Astrocyte (in vitro differentiated cells and primary cell): ENCODE results near the gene HDHD2. TPM values are rescaled to one million over a fixed set of nuclear protein-coding genes. Genes with fewer than 3 reads are reported as not detected.

Experiments
- DNase-seq: peaks from one replicate; pipeline ENCODE4 v3.0.0-alpha.2; 2010; ENCODE audit warnings: low read depth
- FAIRE-seq: peaks from 2 replicates; lab custom pipeline; 2011; peaks lifted over from hg19 to GRCh38; lab: Jason Lieb, UNC
- H2AFZ ChIP-seq: 2 replicates; pipeline ENCODE4 v1.6.0; 2012; ENCODE audit warnings: low read depth, low read length, inconsistent platforms
- H3K27ac ChIP-seq: 2 replicates; pipeline ENCODE4 v1.5.1; 2011; ENCODE audit warnings: low read depth, low read length, inconsistent platforms
- H3K27me3 ChIP-seq: 2 replicates; pipeline ENCODE4 v1.6.0; 2011; ENCODE audit warnings: low read length, inconsistent platforms; ENCODE audit not compliant: insufficient read depth
- H3K36me3 ChIP-seq: 2 replicates; pipeline ENCODE4 v1.5.1; 2011; ENCODE audit warnings: low read length, inconsistent platforms; ENCODE audit not compliant: insufficient read depth
- H3K4me1 ChIP-seq: 2 replicates; pipeline ENCODE4 v1.5.1; 2011; ENCODE audit warnings: low read length, inconsistent platforms; ENCODE audit not compliant: insufficient read depth
- H3K4me2 ChIP-seq: 2 replicates; pipeline ENCODE4 v1.6.0; 2012; ENCODE audit warnings: low read length, inconsistent platforms
- H3K4me3 ChIP-seq: 2 replicates; pipeline ENCODE4 v1.5.1; 2011; ENCODE audit warnings: low read depth, mild to moderate bottlenecking, low read length, inconsistent platforms; ENCODE audit not compliant: insufficient read depth
- H3K79me2 ChIP-seq: 2 replicates; pipeline ENCODE4 v1.6.0; 2012; ENCODE audit warnings: mild to moderate bottlenecking, low read length, inconsistent platforms; ENCODE audit not compliant: insufficient read depth
- H3K9ac ChIP-seq: 2 replicates; pipeline ENCODE4 v1.6.0; 2012; ENCODE audit warnings: mild to moderate bottlenecking, low read length, inconsistent platforms
- H3K9me3 ChIP-seq: 2 replicates; pipeline ENCODE4 v1.5.1; 2012; ENCODE audit warnings: low read depth, mild to moderate bottlenecking, low read length, inconsistent platforms; ENCODE audit not compliant: insufficient read depth
- H4K20me1 ChIP-seq: 2 replicates; pipeline ENCODE4 v1.6.0; 2012; ENCODE audit warnings: low read length, inconsistent platforms; ENCODE audit not compliant: insufficient read depth
- H3K27ac Mint-ChIP-seq: one replicate; pipeline ENCODE4 v1.8.0; 2021; ENCODE audit warnings: mild to moderate bottlenecking, mixed read lengths; ENCODE audit not compliant: unreplicated experiment
- H3K27me3 Mint-ChIP-seq: one replicate; pipeline ENCODE4 v1.8.0; 2021; ENCODE audit warnings: low read depth, mixed read lengths; ENCODE audit not compliant: unreplicated experiment
- H3K36me3 Mint-ChIP-seq: one replicate; pipeline ENCODE4 v1.8.0; 2021; ENCODE audit warnings: low read depth, mixed read lengths; ENCODE audit not compliant: unreplicated experiment
- H3K4me1 Mint-ChIP-seq: one replicate; pipeline ENCODE4 v1.8.0; 2021; ENCODE audit warnings: low read depth, mixed read lengths; ENCODE audit not compliant: unreplicated experiment
- H3K4me3 Mint-ChIP-seq: one replicate; pipeline ENCODE4 v1.8.0; 2021; ENCODE audit warnings: mild to moderate bottlenecking, moderate library complexity, mixed read lengths; ENCODE audit not compliant: unreplicated experiment
- H3K9me3 Mint-ChIP-seq: one replicate; pipeline ENCODE4 v1.8.0; 2021; ENCODE audit warnings: mild to moderate bottlenecking, mixed read lengths; ENCODE audit not compliant: unreplicated experiment
- EZH2 ChIP-seq: IDR thresholded peaks from 2 replicates; pipeline ENCODE4 v1.6.1; 2012; ENCODE audit warnings: mild to moderate bottlenecking, low read length, inconsistent platforms; ENCODE audit not compliant: insufficient read depth
- total RNA-seq: library from RNA; stranded (reverse); gene quantifications from 2 replicates; pipeline ENCODE4 v1.2.1, GENCODE V29; 2021
- TF ChIP-seq, protein P1 (sequence below): IDR thresholded peaks from 2 replicates; pipeline ENCODE4 v1.5.1; 2011; ENCODE audit warnings: low read depth, mild to moderate bottlenecking, inconsistent platforms, low read length, moderate library complexity; ENCODE audit not compliant: insufficient read depth

HDHD2 gene
- total RNA-seq, 1 donor from 2014 or later: 23.5 TPM

DNA sequence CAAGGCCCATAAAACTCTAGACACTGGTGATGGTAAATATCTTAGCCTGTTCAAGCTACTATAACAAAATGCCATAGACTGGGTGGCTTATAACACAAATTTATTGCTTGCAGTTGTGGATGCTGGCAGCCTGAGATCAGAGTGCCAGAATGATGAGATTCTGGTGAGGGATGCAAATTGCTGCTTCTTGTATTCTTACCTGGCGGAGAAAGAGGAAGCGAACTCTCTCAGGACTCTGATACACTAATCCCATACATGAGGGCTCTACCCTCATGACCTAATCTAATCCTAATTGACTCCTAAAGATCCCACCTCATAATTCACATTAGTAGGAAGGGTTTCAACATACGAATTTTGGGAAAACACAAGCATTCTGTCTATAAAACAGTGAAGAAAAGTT is 30.5 kb upstream of the HDHD2 start:
- Histone ChIP-seq H3K36me3 (no peaks in the 10 kb centered on the region), H3K27ac (no peak overlapping the region), H3K4me3 (no peak overlapping the region), H2AFZ (no peak overlapping the region), H3K9me3 (no peaks in the 10 kb centered on the region), H3K27me3 (peaks cover 9% of the 10 kb centered on the region), H3K4me1 (no peaks in the 10 kb centered on the region), H3K9ac (no peak overlapping the region), H3K79me2 (peaks cover 4% of the 10 kb centered on the region), H4K20me1 (no peaks in the 10 kb centered on the region), H3K4me2 (no peak overlapping the region)
- FAIRE-seq (no peak), DNase-seq (no peak)
- Mint-ChIP-seq H3K4me1 (no peaks in the 10 kb centered on the region), H3K27me3 (peaks cover 3% of the 10 kb centered on the region), H3K9me3 (peaks cover 12% of the 10 kb centered on the region), H3K27ac (no peak overlapping the region), H3K36me3 (no peaks in the 10 kb centered on the region), H3K4me3 (no peak overlapping the region)
- no peak for TF ChIP-seq EZH2
- TF ChIP-seq, protein P1, sequence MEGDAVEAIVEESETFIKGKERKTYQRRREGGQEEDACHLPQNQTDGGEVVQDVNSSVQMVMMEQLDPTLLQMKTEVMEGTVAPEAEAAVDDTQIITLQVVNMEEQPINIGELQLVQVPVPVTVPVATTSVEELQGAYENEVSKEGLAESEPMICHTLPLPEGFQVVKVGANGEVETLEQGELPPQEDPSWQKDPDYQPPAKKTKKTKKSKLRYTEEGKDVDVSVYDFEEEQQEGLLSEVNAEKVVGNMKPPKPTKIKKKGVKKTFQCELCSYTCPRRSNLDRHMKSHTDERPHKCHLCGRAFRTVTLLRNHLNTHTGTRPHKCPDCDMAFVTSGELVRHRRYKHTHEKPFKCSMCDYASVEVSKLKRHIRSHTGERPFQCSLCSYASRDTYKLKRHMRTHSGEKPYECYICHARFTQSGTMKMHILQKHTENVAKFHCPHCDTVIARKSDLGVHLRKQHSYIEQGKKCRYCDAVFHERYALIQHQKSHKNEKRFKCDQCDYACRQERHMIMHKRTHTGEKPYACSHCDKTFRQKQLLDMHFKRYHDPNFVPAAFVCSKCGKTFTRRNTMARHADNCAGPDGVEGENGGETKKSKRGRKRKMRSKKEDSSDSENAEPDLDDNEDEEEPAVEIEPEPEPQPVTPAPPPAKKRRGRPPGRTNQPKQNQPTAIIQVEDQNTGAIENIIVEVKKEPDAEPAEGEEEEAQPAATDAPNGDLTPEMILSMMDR: no peak

DNA sequence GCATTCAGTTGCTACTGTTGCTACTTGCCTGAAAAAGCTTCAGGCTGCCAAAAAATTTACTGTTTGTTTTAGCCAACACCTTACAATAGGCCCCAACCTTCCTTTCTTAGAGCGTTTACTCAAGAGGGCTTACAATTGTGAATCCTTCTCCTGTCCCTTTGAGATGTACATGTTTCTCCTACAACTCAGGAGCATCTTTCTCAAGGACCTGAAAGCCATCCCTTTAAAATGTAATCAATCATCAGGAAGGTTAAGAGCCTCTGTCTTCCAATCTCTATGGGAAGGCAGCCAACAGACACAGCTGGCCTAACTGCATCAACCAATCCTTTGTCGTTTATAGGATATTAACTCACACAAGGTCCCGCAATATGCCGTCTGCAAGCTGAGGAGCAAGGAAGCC is 29.2 kb upstream of the HDHD2 start:
- no peak overlapping the region for H3K4me3 Mint-ChIP-seq
- H3K9me3 Mint-ChIP-seq: peaks cover 6% of the 10 kb centered on the region
- H3K4me1 Mint-ChIP-seq: peaks cover 2% of the 10 kb centered on the region

More for the DNA sequence above, 29.2 kb upstream of the HDHD2 start:
- Histone ChIP-seq H3K9me3 (no peaks in the 10 kb centered on the region), H2AFZ (no peak overlapping the region), H3K36me3 (no peaks in the 10 kb centered on the region), H4K20me1 (peaks cover 8% of the 10 kb centered on the region), H3K9ac (no peak overlapping the region), H3K4me1 (peaks cover 5% of the 10 kb centered on the region), H3K27ac (no peak overlapping the region), H3K4me2 (no peak overlapping the region), H3K27me3 (peaks cover 9% of the 10 kb centered on the region), H3K4me3 (no peak overlapping the region), H3K79me2 (peaks cover 17% of the 10 kb centered on the region)
- no peak for FAIRE-seq
- Mint-ChIP-seq H3K36me3 (no peaks in the 10 kb centered on the region), H3K27ac (no peak overlapping the region), H3K27me3 (peaks cover 3% of the 10 kb centered on the region)
- TF ChIP-seq, protein P1: no peak
- no peak for TF ChIP-seq EZH2
- DNase-seq: no peak
